CD4-positive, alpha-beta T cell treated with Interleukin-4 for 4 hours (primary cell): Measurements from ENCODE around the gene RNF224.
A peak's percentile ranks its signal among the peaks of the same experiment; 100 is the strongest.
"Not testable (repeated sequence)": the region's sequence is repeated elsewhere in the genome, so short reads cannot be mapped to it uniquely, and the experiment has no call there.

Source experiments
- DNase-seq: peaks from one replicate; pipeline ENCODE4 v3.0.0-alpha.2; 2020

The RNF224 gene

DNA sequence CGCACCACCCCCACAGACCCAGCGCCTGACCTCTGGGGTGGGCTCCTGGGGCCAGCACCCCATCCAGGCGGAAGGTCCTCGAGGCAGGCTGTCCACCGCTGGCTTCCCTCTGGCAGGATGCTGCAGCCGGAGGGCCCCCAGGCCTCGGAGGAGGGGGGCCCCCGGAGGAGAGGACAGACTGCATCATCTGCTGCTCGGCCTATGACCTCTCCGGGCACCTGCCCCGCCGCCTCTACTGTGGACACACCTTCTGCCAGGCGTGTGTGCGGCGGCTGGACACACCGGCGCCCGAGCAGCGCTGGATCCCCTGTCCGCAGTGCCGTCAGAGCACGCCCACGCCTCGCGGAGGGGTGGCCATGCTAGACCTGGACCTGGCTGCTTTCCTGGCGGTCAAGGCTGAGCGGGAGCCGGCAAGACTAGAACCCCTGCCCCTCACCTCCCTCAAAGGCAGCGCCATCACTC is 1.2 kb downstream of the RNF224 start:
- no peak for DNase-seq

- no peak for DNase-seq
Observed at GRCh38 chr9:137228968-137229896, 1.9 kb downstream of the RNF224 start.

DNA sequence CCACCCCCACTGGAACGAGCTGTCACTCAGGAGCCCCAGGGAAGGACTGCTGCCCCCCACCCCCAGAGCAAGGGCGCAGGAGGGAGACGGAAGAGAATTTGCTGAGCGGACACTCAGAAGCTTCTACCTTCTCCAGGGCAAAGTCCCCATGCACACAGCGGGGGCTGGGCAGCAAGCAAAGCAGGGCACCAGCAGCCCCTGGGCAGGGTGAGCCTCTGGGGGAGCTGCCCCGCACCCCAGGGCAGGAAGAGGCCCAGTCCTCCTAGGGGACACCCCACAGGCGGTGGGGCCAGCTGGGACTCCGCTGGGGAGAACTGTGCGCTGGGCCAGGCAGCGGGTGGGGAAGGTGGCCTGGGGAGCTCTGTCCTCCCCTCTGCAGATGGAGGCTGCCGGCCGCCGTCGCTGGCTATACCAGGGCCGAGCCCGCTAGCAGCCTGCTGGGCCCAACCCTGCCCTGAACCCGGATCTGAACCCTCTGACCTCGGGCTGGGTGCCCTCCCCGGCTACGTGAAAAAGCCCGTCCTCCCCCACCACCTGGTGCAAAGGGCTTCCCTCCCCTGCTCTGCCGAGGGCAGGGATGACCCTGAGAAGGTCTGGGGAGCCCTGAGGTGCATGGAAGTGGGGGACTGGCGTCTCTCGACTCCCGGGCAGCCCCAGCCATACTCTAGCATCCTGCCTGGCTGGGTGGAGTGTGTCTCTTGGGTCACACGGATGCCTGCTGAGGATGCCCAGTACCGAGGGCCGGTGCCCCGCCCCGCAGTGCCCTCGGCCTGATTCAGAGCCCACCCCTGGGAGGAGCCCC is 2.8 kb downstream of the RNF224 start:
- DNase-seq: no peak

DNA sequence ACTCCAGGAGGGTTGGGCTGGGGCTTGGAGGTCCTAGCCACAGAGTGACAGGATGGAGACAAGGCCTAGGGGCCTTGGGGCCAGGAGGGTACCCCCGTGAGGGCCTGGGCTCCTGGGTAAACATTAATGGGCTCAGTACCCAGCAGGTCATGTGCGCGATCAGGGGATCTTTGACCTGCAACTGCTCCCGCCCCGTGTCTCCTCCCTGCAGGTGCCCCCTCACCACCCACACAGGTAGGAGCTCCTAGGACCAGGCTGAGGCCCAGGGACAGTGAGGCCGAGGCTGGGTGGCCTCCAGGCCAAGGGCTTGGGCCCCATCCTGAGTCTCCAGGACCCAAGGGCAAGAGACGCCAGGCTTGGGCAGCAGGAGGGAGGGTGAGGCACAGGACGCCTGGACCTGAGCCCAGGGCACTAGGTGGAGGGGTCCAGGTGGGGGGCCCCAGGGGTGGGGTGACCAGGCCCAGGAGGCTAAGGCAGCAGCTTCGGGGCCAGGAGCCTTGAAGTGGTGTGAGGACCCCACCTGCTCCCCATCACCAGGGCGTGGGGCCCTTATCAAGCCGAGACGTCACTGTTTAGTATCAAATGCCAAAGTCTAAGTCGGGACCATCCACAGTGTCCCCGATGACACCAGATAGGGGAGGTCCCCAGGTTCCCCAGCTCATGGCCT is 3.5 kb downstream of the RNF224 start, which contains the start of gene SLC34A3:
SLC34A3 (plus strand) TSS at position 197 of the 667 bp plus-strand sequence. CDS start 802 bp downstream, outside the sequence.
- DNase-seq: no peak

- no peak for DNase-seq
Observed at GRCh38 chr9:137231372-137232039, 4.2 kb downstream of the RNF224 start.

DNA sequence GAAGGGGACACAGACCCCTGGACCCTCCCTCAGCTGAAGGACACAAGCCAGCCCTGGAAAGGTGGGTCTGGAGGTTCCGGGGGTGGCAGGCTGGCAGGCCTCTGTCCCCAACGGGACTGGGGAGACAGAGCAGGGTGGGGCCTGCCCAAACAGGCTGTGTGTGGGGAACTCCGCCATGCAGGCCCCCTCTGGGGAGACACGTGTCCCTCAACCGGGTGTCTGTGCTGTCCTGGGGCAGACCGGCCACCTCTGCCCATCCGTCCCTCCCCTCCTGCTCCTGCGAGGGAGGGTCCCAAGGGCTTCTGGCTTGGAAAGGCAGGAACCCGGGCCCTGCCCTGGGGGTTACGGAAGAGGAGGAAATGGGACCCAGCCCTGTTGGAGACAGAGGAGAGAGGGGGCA is 4.8 kb downstream of the RNF224 start:
- no peak for DNase-seq

DNA sequence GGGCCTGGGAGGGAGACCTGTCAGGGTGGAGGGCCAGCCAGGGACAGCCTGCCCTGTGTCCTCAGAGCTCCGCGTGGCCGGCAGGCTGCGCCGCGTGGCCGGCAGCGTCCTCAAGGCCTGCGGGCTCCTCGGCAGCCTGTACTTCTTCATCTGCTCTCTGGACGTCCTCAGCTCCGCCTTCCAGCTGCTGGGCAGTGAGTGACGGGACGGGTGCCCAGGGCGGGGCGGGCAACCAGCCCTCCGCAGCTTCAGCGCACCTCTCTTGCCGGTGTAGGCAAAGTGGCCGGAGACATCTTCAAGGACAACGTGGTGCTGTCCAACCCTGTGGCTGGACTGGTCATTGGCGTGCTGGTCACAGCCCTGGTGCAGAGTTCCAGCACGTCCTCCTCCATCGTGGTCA is 5.2 kb downstream of the RNF224 start:
- DNase-seq: no peak

DNA sequence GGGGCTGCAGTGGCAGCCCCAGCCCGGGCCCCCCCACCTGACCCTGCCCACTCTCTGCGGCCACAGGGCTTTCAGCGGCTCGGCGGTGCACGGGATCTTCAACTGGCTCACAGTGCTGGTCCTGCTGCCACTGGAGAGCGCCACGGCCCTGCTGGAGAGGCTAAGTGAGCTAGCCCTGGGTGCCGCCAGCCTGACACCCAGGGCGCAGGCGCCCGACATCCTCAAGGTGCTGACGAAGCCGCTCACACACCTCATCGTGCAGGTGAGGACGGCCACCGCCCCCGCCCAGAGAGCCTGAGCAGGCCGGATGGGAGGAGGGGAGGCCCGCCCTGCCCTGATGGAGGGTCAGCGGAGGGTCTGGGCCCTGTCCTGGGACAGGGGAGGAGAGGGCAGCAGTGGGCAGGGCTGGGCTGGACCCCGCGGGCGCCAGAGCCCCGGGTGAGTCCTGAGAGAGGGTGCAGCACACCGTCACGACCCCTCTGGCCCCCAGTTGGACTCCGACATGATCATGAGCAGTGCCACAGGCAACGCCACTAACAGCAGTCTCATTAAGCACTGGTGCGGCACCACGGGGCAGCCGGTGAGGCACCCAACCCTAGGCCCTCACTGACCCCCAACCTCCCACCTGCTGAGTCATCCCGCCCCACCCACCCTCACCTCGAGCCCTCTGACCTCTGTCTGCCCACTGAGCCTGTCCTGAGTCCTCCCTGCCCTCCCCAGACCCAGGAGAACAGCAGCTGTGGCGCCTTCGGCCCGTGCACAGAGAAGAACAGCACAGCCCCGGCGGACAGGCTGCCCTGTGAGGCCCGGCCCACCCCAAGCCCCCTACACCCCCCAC is 6.1 kb downstream of the RNF224 start:
- no peak for DNase-seq

GRCh38 chr9:137234055-137234697 is 6.9 kb downstream of the RNF224 start:
- no peak for DNase-seq

GRCh38 chr9:137234758-137235423 is 7.6 kb downstream of the RNF224 start:
- no peak for DNase-seq

DNA sequence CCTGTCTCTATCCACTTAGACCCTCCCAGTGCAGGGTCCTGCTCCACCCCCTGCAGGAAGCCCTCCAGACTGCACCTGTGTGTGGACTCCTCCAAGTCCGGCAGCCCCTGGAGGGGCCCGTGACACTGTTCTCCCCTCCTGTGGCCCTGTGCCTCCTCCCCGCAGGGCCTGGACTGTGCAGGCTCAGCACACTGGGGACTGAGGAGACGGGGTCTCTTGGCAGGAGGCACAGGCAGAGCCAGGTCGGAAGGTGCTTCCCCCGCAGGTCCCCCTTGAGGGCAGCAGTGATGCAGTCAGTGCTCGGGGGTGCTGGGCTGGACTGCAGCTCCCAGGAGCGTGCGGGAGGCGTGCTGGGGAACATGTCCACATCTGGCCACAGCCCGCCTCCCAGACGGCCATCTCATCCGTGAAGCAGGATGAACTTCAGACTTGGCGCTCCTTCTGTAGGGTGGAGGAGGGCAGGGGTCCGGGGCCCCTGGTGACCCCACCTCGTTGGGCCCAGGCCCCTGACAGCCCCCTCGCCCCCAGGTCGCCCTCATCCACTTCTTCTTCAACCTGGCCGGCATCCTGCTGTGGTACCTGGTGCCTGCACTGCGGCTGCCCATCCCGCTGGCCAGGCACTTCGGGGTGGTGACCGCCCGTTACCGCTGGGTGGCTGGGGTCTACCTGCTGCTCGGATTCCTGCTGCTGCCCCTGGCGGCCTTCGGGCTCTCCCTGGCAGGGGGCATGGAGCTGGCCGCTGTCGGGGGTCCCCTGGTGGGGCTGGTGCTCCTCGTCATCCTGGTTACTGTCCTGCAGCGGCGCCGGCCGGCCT is 8.3 kb downstream of the RNF224 start:
- DNase-seq: no peak

- peak; percentile 80 for DNase-seq
Observed at GRCh38 chr9:137236238-137236935, 9.1 kb downstream of the RNF224 start.

DNA sequence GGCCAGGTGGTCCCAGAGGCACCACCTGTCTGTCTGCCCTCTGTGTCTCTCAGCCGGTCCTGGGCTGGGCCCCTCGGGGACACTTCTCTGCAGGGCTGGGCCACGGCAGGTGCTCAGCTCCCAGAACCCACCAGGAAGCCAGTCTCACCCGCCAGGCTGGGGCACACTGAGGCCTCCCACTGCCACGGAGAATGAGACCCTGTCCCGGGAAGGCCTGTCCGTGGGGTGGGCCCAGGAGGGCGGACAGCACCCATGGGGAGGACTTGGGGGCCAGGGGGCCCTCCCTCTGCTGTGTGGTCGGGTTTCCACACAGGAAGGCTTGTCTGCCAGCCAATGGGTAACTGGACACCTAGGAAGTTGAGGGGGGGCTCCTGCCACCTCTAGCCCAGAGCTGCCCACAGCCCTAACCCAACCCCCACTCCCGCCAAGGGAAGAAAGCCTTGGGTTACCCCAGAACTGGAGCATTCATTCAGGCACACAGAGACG is 9.7 kb downstream of the RNF224 start:
- DNase-seq: no peak

DNA sequence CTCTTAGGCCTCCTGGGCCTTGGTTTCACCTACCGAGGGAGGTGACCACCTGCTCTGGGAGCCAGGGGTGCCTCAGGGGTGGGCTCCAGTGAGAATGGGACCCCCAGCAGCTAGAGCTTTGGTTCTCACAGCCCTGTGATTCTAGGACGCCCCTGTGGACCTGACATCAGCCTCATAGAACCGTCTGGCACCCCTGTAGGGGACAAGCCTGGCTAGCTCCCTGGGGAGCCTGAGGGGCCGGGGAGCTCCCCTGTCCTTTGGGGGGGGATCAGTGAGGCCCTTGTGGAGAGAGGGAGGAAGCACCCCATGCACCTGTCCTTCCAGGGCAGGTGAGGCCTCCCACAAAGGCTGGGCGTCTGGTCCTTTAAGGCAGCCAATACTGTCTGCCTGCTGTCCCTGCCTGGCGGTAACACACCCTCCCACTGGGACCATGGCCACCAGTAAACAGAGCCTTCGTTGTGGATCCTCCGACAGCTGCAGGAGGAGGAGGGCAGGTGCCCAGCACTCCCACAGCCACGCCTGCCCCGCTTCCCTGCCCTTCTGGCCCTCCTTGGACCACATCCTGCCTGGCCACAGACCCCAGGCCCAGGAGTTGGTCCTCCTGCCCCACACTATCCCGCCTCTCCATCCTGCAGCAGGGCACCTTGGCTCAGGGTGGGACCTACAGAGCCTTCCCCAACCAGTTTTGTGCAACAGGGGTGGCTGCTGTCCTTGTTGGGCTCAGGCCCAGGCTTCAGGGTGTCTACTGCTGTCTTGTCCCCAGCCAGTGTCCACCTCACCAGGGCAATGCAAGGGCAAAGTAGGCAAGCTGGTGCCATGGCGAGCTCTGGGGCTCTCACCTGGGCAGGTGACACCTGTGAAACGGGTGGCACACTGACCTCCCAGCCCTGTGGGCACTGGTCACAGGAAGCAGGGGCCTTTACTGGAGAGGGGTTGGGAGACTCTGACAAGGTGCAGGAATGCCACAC is 10.7 kb downstream of the RNF224 start:
- DNase-seq: no peak

- not testable (repeated sequence) for DNase-seq
Observed at GRCh38 chr9:137239541-137240200, 12.4 kb downstream of the RNF224 start.

DNA sequence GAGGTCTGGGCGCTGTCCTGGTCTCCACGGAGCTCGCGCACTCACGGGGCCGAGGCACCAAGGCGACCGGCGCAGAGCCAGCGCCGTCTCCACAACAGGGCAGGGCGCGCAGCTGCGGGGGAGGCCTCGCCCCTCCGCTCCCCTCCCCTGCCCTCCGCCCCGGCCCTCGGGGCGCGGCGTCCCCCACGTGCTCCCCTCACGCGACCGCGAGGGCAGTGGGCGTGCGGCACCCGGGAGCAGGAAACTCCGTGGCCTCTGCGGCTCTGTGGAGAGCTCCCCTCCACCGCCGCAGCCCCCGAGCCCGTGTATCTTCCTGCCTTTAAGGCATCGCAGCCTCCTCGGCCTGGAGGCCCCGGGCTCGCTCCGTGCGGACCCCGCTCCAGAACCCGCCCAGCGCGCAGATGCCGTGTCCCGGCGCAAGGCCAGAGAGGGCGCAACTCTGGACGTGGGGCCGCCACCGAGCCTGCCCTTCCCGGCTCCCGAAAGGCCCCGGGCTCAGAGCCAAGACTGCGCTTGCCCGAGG is 13.1 kb downstream of the RNF224 start:
- peak; percentile 72 for DNase-seq
